Fibroblast of lung (primary cell): ENCODE data around the gene ASB15.

Experiments
- EZH2 ChIP-seq: IDR thresholded peaks from 2 replicates; pipeline ENCODE4 v1.5.1; 2012; ENCODE audit warnings: low read length, control low read depth, mild to moderate bottlenecking; ENCODE audit errors: missing control alignments
- TF ChIP-seq, protein P1 (sequence below), 2 donors: IDR thresholded peaks in 1 of 2; conservative IDR thresholded peaks in 1 of 2; 1 replicate in 1 of 2; 2 replicates in 1 of 2; pipeline ENCODE4 v1.5.1; 2011 to 2012; ENCODE audit warnings: low read length in 2 of 2, control low read depth in 1 of 2, inconsistent platforms in 1 of 2, low read depth in 1 of 2, mild to moderate bottlenecking in 1 of 2

DNA sequence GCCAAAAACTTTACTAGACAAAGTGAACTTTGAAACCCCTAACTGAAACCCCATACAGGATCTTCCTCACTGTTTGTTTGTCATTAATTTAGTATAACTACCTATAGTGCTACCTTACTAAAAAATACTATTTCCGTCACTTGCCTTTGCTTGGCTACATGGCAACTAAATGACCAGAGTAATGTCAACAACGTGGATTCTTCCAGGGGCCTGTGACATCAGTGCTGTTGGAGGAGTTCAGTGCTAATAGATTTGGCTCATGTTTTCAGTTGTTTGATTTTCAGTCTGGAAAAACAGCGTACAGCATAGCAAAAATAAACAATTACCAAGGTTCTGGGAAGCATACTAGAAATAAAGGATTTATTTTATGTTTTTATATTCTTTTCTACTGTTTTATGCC lies 3.0 kb upstream of the ASB15 start:
- TF ChIP-seq, protein P1, sequence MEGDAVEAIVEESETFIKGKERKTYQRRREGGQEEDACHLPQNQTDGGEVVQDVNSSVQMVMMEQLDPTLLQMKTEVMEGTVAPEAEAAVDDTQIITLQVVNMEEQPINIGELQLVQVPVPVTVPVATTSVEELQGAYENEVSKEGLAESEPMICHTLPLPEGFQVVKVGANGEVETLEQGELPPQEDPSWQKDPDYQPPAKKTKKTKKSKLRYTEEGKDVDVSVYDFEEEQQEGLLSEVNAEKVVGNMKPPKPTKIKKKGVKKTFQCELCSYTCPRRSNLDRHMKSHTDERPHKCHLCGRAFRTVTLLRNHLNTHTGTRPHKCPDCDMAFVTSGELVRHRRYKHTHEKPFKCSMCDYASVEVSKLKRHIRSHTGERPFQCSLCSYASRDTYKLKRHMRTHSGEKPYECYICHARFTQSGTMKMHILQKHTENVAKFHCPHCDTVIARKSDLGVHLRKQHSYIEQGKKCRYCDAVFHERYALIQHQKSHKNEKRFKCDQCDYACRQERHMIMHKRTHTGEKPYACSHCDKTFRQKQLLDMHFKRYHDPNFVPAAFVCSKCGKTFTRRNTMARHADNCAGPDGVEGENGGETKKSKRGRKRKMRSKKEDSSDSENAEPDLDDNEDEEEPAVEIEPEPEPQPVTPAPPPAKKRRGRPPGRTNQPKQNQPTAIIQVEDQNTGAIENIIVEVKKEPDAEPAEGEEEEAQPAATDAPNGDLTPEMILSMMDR (conservative IDR thresholded peaks at IDR 0.05 in 1 of 2, IDR thresholded peaks at IDR 0.05 in 1 of 2; ENCODE audit: low read depth in 1 of 2, low read length in 2 of 2) = no peak
- TF ChIP-seq EZH2 = no peak
